ENCODE data around the gene CRACR2B. TPM values are rescaled to one million over a fixed set of nuclear protein-coding genes. Genes with fewer than 3 reads are reported as not detected.

Gene CRACR2B
- total RNA-seq, 1 experiment from 2014 or later, result 132 TPM

DNA sequence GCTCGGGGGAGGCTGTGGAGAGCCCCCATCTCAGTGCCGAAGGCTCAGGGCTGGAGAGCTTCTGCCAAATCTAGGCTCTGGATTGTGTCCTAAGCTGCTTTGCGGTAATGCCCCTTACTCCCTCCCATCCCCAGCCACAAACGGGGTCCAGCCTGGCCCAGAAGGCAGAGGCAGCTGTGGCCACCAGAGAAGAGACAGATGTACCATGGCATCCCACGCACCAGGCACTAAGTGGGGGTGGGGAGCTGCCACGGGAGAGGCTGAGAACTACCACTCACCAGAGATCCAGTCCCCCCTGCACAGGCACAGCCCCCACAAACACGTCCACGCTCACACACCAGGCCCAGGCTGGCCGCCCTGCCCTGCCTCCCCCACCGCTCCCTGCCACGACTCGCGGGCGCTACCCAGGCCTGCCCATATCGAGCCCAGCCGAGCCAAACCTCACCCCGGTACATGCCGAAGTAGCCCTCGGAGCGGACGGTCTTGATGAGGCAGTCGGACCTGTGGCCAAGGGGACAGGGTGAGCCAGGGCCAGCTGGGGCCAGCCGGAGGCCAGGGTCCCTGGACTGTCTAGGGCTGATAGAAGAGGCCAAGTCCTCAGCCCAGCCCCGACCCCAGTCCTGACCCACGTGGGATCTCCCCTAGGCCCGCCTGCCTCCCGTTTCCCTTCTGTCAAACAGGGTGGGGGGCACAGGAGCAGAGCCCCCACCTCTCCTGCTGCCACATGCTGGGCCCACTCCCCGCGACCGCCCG is 33.5 kb upstream of the CRACR2B start:
- BruUV-seq (replicated peaks), result no TSS peak
- CTCF ChIA-PET, result interaction anchor here (0.7 kb wide), 1 partner anchor 78 kb away, joined by 6 read pairs; no protein-coding TSS in a partner anchor
- POLR2A ChIA-PET, result no interaction called here

DNA sequence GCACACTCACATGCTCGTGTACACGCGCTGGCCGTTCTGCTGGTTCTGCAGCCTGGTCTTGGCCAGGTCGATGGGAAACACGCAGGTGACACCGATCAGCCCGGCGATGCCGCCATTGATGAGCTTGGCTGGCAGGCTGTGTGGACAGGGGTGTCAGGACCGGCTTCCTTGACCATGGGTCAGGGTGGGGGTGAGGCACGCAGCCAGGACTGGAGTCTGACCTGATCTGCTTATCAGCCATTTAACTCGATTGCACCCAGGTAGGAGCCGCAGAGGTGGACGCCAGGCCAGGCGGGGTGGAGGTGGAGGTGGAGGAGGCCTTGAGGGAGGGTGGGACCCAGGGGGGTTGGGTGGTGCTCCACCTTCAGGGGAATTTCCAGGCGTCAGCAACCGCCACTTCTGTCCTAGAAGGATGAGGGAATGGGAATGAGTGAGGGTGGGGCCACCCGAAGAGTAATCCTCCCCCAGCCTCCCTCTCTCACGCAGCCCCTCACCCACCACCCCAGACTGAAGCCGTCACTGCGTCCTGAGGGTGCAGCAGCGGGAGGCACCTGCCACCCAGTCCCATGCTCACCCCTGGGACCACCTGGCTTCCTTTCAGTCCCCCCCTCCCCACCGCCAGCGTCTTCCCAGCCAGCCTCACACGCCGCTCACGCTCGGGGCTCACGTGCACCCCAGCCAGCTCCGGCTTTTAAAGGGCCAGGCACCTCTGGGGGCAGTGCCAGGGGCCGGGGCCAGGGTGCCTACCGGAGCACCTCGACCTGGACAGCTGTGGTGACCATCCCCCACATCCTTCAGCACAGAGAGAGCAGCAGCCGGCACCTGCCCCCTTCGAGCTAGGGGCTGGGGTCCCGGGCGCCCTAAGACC is 32.7 kb upstream of the CRACR2B start:
- ATAC-seq (no peak), DNase-seq (ENCODE audit: low read depth, low spot score) (no peak)
- Histone ChIP-seq H3K9me3 (ENCODE audit: control insufficient read depth, insufficient read depth, low read depth, low read length) (no peaks in the 10 kb centered on the region), H3K4me3 (ENCODE audit: low read depth in 2 of 2, low read length in 2 of 2) (peak overlapping the region; percentile 71 to 86), H3K27me3 (ENCODE audit: control insufficient read depth, insufficient read depth, low read length) (no peaks in the 10 kb centered on the region), H3K27ac (ENCODE audit: low read length) (peak overlapping the region; percentile 93), H3K4me1 (ENCODE audit: control insufficient read depth, insufficient read depth, low read length) (peaks cover 56% of the 10 kb centered on the region), H3K36me3 (ENCODE audit: control insufficient read depth, insufficient read depth, low read length) (no peaks in the 10 kb centered on the region; the same call in none of the 2 replicates)
- in situ Hi-C loops (cut with HindIII; ENCODE audit: low pct_unique_long_range_greater_than_20kb, low sequenced_read_pairs), result no loop called here
- POLR2A ChIA-PET, result interaction anchor here (0.8 kb wide), 1 partner anchor 27 kb away, joined by 3 read pairs; no protein-coding TSS in a partner anchor
- intact Hi-C loops (cut with micrococcal nuclease; ENCODE audit: unreplicated experiment), result no loop called here
- no TSS peak for BruUV-seq (replicated peaks)
- CTCF ChIA-PET, result no interaction called here
- TF ChIP-seq, protein P1, sequence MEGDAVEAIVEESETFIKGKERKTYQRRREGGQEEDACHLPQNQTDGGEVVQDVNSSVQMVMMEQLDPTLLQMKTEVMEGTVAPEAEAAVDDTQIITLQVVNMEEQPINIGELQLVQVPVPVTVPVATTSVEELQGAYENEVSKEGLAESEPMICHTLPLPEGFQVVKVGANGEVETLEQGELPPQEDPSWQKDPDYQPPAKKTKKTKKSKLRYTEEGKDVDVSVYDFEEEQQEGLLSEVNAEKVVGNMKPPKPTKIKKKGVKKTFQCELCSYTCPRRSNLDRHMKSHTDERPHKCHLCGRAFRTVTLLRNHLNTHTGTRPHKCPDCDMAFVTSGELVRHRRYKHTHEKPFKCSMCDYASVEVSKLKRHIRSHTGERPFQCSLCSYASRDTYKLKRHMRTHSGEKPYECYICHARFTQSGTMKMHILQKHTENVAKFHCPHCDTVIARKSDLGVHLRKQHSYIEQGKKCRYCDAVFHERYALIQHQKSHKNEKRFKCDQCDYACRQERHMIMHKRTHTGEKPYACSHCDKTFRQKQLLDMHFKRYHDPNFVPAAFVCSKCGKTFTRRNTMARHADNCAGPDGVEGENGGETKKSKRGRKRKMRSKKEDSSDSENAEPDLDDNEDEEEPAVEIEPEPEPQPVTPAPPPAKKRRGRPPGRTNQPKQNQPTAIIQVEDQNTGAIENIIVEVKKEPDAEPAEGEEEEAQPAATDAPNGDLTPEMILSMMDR (IDR thresholded peaks at IDR 0.05), result no peak
- 0 out of 2 replicates have a peak, but pooled peaks have one; percentile 21 for TF ChIP-seq SIN3A (IDR thresholded peaks at IDR 0.05; ENCODE audit: borderline replicate concordance, insufficient read depth, low read depth, low read length)
- TF ChIP-seq POLR2AphosphoS5 (IDR thresholded peaks at IDR 0.05; ENCODE audit: low read depth, low read length), result peak; percentile 42; the same call in 1 of the 2 replicates
- TF ChIP-seq, protein P2, sequence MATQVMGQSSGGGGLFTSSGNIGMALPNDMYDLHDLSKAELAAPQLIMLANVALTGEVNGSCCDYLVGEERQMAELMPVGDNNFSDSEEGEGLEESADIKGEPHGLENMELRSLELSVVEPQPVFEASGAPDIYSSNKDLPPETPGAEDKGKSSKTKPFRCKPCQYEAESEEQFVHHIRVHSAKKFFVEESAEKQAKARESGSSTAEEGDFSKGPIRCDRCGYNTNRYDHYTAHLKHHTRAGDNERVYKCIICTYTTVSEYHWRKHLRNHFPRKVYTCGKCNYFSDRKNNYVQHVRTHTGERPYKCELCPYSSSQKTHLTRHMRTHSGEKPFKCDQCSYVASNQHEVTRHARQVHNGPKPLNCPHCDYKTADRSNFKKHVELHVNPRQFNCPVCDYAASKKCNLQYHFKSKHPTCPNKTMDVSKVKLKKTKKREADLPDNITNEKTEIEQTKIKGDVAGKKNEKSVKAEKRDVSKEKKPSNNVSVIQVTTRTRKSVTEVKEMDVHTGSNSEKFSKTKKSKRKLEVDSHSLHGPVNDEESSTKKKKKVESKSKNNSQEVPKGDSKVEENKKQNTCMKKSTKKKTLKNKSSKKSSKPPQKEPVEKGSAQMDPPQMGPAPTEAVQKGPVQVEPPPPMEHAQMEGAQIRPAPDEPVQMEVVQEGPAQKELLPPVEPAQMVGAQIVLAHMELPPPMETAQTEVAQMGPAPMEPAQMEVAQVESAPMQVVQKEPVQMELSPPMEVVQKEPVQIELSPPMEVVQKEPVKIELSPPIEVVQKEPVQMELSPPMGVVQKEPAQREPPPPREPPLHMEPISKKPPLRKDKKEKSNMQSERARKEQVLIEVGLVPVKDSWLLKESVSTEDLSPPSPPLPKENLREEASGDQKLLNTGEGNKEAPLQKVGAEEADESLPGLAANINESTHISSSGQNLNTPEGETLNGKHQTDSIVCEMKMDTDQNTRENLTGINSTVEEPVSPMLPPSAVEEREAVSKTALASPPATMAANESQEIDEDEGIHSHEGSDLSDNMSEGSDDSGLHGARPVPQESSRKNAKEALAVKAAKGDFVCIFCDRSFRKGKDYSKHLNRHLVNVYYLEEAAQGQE (IDR thresholded peaks at IDR 0.05; ENCODE audit: insufficient read depth in 1 of 2, low read depth in 2 of 2, low read length in 1 of 2), result no peak

More for the DNA sequence above, 33.5 kb upstream of the CRACR2B start:
- DNase-seq (ENCODE audit: low read depth, low spot score) (no peak), ATAC-seq (no peak)
- Histone ChIP-seq H3K36me3 (ENCODE audit: control insufficient read depth, insufficient read depth, low read length) (no peaks in the 10 kb centered on the region; the same call in none of the 2 replicates), H3K27ac (ENCODE audit: low read length) (peak overlapping the region; percentile 93), H3K4me1 (ENCODE audit: control insufficient read depth, insufficient read depth, low read length) (peaks cover 56% of the 10 kb centered on the region), H3K4me3 (ENCODE audit: low read depth in 2 of 2, low read length in 2 of 2) (peak overlapping the region; percentile 71 to 86), H3K27me3 (ENCODE audit: control insufficient read depth, insufficient read depth, low read length) (no peaks in the 10 kb centered on the region), H3K9me3 (ENCODE audit: control insufficient read depth, insufficient read depth, low read depth, low read length) (no peaks in the 10 kb centered on the region)
- intact Hi-C loops (cut with micrococcal nuclease; ENCODE audit: unreplicated experiment), result no loop called here
- in situ Hi-C loops (cut with HindIII; ENCODE audit: low pct_unique_long_range_greater_than_20kb, low sequenced_read_pairs), result no loop called here
- TF ChIP-seq POLR2AphosphoS5 (IDR thresholded peaks at IDR 0.05; ENCODE audit: low read depth, low read length), result no peak
- no peak for TF ChIP-seq TCF7L2 (IDR thresholded peaks at IDR 0.05; ENCODE audit: low read depth, low read length)
- TF ChIP-seq, protein P2 (IDR thresholded peaks at IDR 0.05; ENCODE audit: insufficient read depth in 1 of 2, low read depth in 2 of 2, low read length in 1 of 2), result no peak
- no peak; the same call in 1 of the 2 replicates for TF ChIP-seq SIN3A (IDR thresholded peaks at IDR 0.05; ENCODE audit: borderline replicate concordance, insufficient read depth, low read depth, low read length)
- TF ChIP-seq, protein P1 (IDR thresholded peaks at IDR 0.05), result no peak

Data from Panc1 (cell line).